Right lobe of liver (tissue), 6 donors: ENCODE measurements around the gene IL1RL1. TPM values are rescaled to one million over a fixed set of nuclear protein-coding genes. Genes with fewer than 3 reads are reported as not detected.
A peak's percentile ranks its signal among the peaks of the same experiment; 100 is the strongest.

Source experiments
- ATAC-seq, 4 donors: fragments of 200-7000 bp; cut with Tn5 transposase; one replicate each; pipeline ENCODE4 v1.9.1; 2020; ENCODE audit warnings: mild to moderate bottlenecking in 4 of 4, moderate library complexity in 4 of 4
- DNase-seq, 3 donors: peaks; one replicate each; pipeline ENCODE4 v3.0.0-alpha.2; 2020
- H3K27ac ChIP-seq, 3 donors: fragments of 200-600 bp; one replicate each; pipeline ENCODE4 v1.8.0; 2022
- H3K27me3 ChIP-seq, 2 donors: fragments of 200-600 bp; one replicate each; pipeline ENCODE4 v1.8.0; 2022
- H3K36me3 ChIP-seq, 4 donors: fragments of 200-600 bp; sonication (generic) in 1 of 4; one replicate each; pipeline versions ENCODE4 v1.5.1 to v1.8.0; 2017 to 2022; ENCODE audit warnings: control low read depth in 1 of 4
- H3K4me1 ChIP-seq, 4 donors: fragments of 200-600 bp; sonication (generic) in 1 of 4; one replicate each; pipeline versions ENCODE4 v1.5.1 to v1.8.0; 2017 to 2022; ENCODE audit warnings: control low read depth in 1 of 4
- H3K4me3 ChIP-seq, 3 donors: fragments of 200-600 bp; one replicate each; pipeline ENCODE4 v1.8.0; 2022
- H3K9me3 ChIP-seq, 4 donors: fragments of 200-600 bp; sonication (generic) in 1 of 4; one replicate each; pipeline versions ENCODE4 v1.5.1 to v1.8.0; 2017 to 2022; ENCODE audit warnings: control low read depth in 1 of 4
- POLR2A ChIP-seq: fragments of 450-650 bp; IDR thresholded peaks from one replicate; pipeline ENCODE4 v1.6.1; 2017; ENCODE audit warnings: antibody characterized with exemption, mild to moderate bottlenecking
- WGBS: methylation state at CpG from one replicate; pipeline ENCODE4 v1.1.6; 2018; ENCODE audit warnings: low coverage, low lambda C conversion rate; ENCODE audit not compliant: insufficient coverage; ENCODE audit errors: missing lambda C conversion rate; 5-methylcytosine and 5-hydroxymethylcytosine counted together
- intact Hi-C, 2 donors: fragments of 100-400 bp; cut with DNase I; formaldehyde crosslinking; loops; one replicate each; pipeline versions ENCODE4 v1.11.2 to v1.14.1; 2022
- total RNA-seq, 6 experiments: library from RNA; depleted of rRNA in 2 of 6; stranded (reverse); fragments of >200 nt in 2 of 6; fragmentation: NEBNext Ultra II Directional in 3 of 6; extraction: Animal tissue kit (Norgen Biotek cat#: 25700) in 3 of 6; gene quantifications; one replicate each; pipeline versions ENCODE4 v1.1.0 to v1.2.4, GENCODE V29; 2016 to 2023
- TF ChIP-seq, protein P1 (sequence below), 4 donors: fragments of 200-600 bp in 3 of 4; fragments of 450-650 bp in 1 of 4; IDR thresholded peaks; one replicate each; pipeline versions ENCODE4 v1.5.1 to v1.8.0; 2016 to 2022; ENCODE audit warnings: antibody characterized with exemption in 4 of 4, mild to moderate bottlenecking in 2 of 4
- donor health status: DM: no; HTN: yes; CAD: no.
- donor health status: DM: no; HTN: no; CAD: no.
- donor health status: DM: no; HTN: no; CAD: no.
- donor health status: DM: no; HTN: yes; CAD: no.
- donor health status: DM: no; HTN: yes; CAD: no.

IL1RL1 gene
- total RNA-seq, 6 experiments from 2014 or later = 2.0 to 18.0 (median 4.2) TPM

DNA sequence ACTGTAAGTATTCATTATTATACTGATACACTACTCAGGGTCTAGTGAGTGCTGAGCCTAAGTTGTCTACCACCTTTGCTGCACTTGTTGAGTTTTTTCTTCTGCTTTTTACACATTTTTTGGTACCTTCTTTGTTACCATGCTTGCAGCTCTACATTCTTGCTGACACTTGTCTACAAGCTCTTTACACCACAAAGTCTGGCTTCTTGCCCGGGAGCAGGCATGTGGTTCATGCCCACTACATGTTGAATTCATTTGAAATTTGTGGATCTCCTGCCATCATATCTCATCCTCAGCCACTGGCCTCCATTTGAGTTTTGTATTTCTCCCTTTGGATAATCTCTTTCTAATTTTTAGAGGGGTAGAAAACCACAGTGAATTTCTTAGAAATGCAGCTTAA lies 74.2 kb downstream of the IL1RL1 start:
- intact Hi-C loops = no loop called here
- ATAC-seq (no peak), DNase-seq (no peak)
- Histone ChIP-seq H3K36me3 (peaks cover 0 to 5% (median 0%) of the 10 kb centered on the region in 4 donors), H3K27me3 (no peaks in the 10 kb centered on the region), H3K9me3 (peaks cover 0 to 5% (median 1%) of the 10 kb centered on the region in 4 donors), H3K27ac (no peak overlapping the region), H3K4me1 (no peaks in the 10 kb centered on the region), H3K4me3 (no peak overlapping the region)
- 89% methylated on average over 1 of the region's 1 CpG for WGBS
- TF ChIP-seq, protein P1, sequence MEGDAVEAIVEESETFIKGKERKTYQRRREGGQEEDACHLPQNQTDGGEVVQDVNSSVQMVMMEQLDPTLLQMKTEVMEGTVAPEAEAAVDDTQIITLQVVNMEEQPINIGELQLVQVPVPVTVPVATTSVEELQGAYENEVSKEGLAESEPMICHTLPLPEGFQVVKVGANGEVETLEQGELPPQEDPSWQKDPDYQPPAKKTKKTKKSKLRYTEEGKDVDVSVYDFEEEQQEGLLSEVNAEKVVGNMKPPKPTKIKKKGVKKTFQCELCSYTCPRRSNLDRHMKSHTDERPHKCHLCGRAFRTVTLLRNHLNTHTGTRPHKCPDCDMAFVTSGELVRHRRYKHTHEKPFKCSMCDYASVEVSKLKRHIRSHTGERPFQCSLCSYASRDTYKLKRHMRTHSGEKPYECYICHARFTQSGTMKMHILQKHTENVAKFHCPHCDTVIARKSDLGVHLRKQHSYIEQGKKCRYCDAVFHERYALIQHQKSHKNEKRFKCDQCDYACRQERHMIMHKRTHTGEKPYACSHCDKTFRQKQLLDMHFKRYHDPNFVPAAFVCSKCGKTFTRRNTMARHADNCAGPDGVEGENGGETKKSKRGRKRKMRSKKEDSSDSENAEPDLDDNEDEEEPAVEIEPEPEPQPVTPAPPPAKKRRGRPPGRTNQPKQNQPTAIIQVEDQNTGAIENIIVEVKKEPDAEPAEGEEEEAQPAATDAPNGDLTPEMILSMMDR (IDR thresholded peaks at IDR 0.05) = no peak
- no peak for TF ChIP-seq POLR2A

DNA sequence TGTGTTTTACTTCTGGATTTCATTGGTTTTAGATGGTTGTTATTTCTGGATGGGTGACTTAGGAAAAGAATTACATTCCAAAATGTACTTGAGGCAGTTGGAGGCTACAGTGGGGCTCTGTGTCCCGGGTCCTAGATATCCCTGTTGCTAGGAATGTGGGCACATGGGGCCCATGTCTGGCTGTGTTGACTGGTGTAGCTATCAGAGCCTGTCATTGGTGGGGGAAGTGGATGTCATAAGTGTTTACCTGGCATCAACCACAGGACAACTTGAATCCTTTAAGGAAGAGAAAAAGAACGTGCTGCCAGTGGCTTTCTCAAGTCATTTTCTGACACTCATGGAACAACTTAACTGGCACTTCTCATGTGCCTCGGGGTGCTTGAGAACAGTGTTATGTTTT lies 74.6 kb downstream of the IL1RL1 start:
- TF ChIP-seq POLR2A = no peak
- TF ChIP-seq, protein P1 (IDR thresholded peaks at IDR 0.05) = no peak
- 86% methylated on average over 3 of the region's 3 CpGs for WGBS
- no peaks in the 10 kb centered on the region for H3K4me1 ChIP-seq
- no peaks in the 10 kb centered on the region for H3K27me3 ChIP-seq
- intact Hi-C loops = no loop called here
- peaks cover 0 to 5% (median 0%) of the 10 kb centered on the region in 4 donors for H3K36me3 ChIP-seq
- H3K27ac ChIP-seq = no peak overlapping the region
- peaks cover 0 to 5% (median 1%) of the 10 kb centered on the region in 4 donors for H3K9me3 ChIP-seq
- no peak overlapping the region for H3K4me3 ChIP-seq
- ATAC-seq = no peak
- no peak for DNase-seq

DNA sequence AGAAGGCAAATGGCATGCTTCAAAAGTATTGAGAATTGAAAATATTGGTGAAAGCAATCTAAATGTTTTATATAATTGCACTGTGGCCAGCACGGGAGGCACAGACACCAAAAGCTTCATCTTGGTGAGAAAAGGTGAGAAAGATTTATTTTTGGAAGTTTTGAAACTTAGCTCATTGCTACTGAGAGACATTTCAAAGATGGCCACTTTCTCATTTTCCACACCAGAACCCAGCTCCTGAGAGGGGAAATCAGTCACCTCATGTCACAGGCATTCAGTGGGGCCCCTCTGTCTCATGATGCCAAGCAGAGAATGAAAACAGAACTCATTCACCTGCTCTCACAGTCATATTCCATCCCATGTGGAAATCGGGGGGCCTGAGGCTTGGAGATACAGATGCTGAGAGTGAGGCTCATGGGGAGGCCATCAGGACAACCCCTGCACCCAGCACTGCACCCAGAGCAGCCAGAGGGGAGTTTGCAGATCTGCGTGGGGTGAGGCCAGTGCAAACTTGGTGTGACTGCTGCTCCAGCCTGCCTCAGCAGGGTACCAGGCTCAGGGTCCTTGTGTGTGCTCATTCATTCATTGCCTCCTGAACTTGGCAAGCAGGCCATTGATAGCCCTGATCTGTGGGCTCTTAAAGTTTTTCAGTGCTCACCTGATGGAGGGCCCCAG lies 75.6 kb downstream of the IL1RL1 start:
- Histone ChIP-seq H3K4me1 (no peaks in the 10 kb centered on the region), H3K9me3 (peaks cover 0 to 5% (median 1%) of the 10 kb centered on the region in 4 donors), H3K27ac (no peak overlapping the region), H3K27me3 (no peaks in the 10 kb centered on the region), H3K36me3 (no peaks in the 10 kb centered on the region), H3K4me3 (no peak overlapping the region)
- WGBS = no CpG with 5 or more reads among the region's 3 CpGs
- intact Hi-C loops = no loop called here
- DNase-seq = no peak
- TF ChIP-seq, protein P1 (IDR thresholded peaks at IDR 0.05) = no peak
- no peak for TF ChIP-seq POLR2A
- ATAC-seq = peak in 1 of 4 donors; percentile 28

DNA sequence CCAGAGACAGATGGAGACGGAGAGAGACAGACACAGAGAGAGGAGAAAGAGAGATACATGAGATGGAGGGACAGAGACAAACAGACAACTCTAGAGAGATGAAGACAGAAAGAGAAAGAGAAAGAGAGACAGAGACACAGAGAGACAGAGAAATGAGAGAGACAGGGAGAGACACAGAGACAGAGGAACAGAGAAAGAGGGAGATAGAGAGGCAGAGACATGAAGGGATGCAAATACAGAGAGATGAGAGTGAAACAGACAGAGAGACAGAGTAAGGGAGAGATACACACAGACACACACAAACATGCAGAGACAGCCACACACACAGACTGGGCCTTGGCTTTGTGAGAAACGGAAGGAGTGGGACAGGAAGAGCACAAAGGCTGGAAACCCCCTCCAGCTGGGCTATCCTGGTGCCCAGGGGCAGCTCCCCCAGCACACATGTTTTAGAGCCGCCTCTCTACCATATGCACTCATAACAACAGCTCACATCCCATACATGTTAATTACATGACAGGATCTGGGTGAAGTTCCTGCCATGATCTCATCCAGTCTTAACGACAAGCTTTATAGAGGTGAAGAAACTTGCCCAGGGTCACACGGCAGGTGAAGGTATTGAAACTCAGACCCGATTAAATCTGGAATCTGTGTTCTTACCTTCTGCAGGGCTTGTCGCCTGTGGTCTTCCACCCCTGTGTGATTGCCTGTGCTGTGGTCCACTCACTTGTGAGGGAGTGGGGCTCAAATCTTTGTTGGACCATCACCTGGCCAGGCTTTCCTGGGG lies 76.6 kb downstream of the IL1RL1 start:
- ATAC-seq = no peak
- H3K27ac ChIP-seq = no peak overlapping the region
- intact Hi-C loops = no loop called here

More for the DNA sequence above, 76.6 kb downstream of the IL1RL1 start:
- WGBS = 90% methylated on average over 5 of the region's 7 CpGs
- Histone ChIP-seq H3K27me3 (no peaks in the 10 kb centered on the region), H3K36me3 (no peaks in the 10 kb centered on the region), H3K9me3 (peaks cover 0 to 5% (median under 1%) of the 10 kb centered on the region in 4 donors), H3K4me1 (no peaks in the 10 kb centered on the region), H3K4me3 (no peak overlapping the region)
- no peak for DNase-seq
- TF ChIP-seq POLR2A = no peak
- TF ChIP-seq, protein P1 (IDR thresholded peaks at IDR 0.05) = no peak
